ENCODE measurements around the gene SDHC.
A peak's percentile ranks its signal among the peaks of the same experiment; 100 is the strongest.
"Not testable (repeated sequence)": the region's sequence is repeated elsewhere in the genome, so short reads cannot be mapped to it uniquely, and the experiment has no call there.

Gene SDHC

GRCh38 chr1:161408429-161409052 is 94.4 kb downstream of the SDHC start:
- H3K4me3 ChIP-seq, result no peak overlapping the region
- no peak overlapping the region for H3K27ac ChIP-seq

GRCh38 chr1:161409848-161410635 is 95.9 kb downstream of the SDHC start:
- H3K4me3 ChIP-seq, result not testable (repeated sequence)
- H3K27ac ChIP-seq, result peak overlapping the region in 2 of 21 experiments; percentile 60 to 64

DNA sequence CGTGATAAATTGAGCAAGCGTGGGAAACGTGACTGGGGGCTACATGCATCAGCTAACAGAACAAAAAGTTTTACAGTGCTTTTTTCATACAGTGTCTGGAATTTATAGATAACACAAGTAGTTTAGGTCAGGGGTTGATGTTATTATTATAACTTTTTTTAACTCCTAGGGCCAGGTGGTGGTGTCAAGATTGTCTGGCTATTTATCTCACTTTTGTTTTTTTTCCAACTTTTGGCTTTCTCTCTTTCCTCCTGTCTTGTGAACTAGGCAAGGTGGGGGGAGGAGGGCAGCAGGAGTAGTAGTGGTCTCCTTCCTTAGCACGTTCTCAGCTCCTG is 96.4 kb downstream of the SDHC start:
- H3K27ac ChIP-seq, result peak overlapping the region in 2 of 21 experiments; percentile 60 to 64
- not testable (repeated sequence) for H3K4me3 ChIP-seq

Data from skin epidermis (tissue), 12 donors.